HG02870 (cell line): ENCODE measurements around the gene FGF12.

Source experiments
- ATAC-seq: cut with Tn5 transposase; IDR thresholded peaks from one replicate; pipeline ENCODE4 v1.9.1; 2021; ENCODE audit warnings: mild to moderate bottlenecking, moderate library complexity; ENCODE audit not compliant: unreplicated experiment

The FGF12 gene

DNA sequence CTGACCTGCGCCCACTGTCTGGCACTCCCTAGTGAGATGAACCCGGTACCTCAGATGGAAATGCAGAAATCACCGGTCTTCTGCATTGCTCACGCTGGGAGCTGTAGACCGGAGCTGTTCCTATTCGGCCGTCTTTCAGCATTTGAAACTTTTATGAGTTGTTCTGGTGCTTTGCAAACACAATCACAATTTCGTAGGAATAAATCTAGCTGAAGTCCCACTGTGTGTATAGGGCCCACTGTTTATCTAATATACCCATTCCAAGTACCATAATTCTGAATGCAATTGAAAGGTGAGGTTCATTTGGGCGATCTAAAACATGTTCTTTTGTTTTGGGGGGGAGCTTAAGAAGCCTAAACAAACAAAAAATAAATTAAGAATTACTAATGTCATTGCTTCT is 572.1 kb downstream of the FGF12 start:
- no peak for ATAC-seq

DNA sequence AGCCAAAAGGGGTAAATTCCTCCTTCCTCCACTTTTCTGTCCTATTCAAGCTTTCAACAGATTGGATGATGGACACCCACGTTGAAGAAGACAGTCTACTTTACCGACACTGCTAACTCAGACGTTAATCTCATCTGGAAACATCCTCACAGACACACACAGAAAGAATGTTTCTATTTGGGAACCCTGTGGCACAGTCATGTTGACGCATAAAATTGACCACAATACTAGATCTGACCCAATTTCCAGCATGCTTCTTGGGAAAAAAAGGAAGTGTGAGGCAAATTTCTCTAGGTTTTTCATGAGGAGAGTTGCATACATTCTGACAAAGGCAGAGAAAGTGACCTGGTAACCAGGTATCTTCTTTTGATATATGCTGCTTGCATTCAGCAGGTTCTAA is 594.1 kb downstream of the FGF12 start:
- ATAC-seq = no peak

DNA sequence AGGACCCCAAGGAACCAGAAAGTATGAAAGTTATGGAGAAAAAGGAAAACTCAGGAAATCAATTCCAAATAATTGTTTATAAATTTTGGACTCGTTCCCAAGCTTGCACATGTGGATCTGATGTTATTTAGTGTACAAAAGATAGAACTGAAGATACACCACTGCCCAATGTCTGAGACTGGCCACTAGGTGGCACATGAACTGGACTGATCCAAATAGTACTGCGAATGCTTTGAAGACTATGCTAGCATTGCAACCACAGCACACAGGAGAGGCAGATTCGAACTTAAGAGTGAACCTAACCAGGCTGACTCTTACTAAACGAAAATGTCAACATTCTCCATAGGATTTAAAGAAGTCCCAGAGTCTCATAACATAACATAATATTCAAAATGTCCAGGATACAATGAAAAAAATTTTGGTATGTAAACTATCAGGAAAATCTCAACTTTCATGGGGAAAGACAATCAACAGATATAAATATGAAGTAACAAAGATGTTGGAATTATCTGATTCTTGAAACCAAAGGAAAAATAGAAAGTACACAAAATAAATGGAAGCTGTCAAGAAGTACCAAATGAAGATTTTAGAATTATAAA is 596.7 kb downstream of the FGF12 start:
- peak; percentile 89 for ATAC-seq

DNA sequence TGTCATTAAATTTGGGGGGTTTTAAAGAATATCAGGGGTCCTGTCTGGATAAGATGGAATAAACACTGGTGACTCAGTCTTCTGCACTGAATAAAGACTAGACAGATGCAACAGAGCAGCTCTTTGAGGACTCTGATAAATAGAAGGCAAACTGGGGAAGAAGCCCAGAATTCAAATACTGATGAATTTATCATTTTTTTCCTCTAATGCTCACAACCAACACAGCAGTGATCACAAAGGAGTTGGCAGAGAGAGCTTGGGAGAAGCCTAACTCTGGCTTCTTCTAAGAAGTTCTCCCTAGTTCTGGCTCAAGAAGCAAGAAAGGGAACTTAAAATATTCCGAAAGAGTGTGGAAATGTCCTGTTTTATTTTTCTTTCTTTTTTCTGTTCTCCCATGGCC is 597.8 kb downstream of the FGF12 start:
- ATAC-seq = no peak

DNA sequence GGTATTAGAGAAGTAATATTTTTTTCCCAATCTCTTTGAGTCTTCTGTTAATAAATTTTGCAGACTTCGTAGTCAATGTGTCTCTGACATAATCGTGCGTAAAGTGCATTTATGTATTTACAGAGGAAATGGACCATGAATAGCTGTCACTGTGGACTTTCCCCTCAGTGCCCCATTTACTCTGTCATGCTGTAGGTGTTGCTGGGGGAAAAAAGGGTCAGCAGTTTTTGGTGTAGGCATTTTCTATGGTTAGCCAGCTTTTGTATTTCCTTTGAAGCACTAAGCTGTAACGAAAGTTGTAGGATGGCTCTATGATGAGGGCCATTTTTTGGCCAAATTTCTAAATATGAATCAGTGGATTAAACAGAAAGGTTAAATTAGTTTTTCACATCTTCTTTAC is 598.4 kb downstream of the FGF12 start:
- ATAC-seq = no peak

DNA sequence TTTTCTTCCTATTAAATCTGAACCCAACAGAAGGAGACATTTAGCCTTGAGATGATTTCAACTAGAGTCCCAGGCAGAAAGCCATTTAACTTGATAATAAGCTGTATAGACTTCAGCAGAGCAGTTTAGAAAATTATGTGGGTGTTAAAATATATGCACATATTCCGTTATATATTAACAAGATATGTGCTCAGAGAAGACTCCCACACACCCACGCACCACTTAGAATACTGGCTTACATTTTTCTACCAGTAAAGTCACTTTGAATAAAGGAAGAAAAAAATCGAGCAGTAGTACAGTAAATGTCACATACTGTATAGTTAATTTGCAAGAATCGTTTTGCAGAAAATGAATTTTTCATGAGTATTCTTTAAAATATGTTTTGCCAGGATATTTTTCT is 599.3 kb downstream of the FGF12 start:
- no peak for ATAC-seq

DNA sequence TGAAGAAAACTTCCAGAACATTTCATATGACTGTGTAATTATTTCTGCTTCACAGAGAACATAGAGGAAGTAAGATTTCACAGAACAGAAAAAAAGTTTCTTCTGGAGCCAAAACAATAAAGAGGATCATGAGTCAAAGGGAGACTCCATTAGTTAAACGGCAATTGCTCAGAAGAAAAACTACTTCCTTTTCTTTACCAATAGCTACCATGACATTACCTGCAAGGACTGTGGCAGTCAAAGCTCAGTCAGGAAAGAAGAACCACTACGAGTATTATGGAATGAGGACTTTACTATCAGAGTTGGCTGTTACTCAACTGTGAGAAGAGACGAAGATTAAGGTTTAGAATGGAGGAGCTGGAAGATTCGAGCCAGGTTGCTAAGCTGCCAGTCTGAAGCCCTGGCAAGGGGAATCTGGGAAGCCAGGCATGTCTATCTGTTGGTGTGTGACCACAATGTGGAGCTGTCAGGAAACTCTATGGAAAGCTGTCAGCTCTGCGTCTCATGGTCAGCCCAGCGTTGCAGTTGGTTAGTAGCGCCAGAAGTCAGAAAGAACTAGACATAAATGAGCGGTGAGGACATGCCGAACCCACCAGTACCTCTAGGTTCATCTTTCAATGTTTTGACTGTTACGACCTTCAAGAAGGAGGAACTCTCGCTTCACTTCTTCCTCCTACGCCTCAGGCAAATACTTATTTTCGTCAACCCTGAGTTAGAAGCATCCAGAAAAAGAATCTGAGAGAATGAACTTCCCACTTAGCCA is 604.3 kb downstream of the FGF12 start:
- ATAC-seq = peak; percentile 94

DNA sequence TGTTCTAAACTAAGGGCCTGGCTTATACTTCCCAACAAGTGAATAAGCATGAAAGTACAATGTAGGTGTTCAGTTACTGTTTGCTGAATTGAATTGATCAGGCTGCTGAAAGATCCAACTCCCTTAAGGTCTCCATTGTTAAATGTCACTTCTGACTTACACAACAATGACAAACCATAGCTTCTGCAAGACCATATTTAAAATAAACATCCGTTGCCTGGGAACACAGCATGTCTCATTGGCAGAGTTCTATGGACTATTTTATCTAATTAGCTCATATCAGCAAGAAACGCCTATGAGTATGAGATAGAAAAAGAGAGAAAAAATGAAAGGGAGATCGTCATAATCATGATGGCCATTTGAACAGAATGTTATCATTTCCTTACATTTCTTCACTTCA is 605.4 kb downstream of the FGF12 start:
- ATAC-seq = no peak

DNA sequence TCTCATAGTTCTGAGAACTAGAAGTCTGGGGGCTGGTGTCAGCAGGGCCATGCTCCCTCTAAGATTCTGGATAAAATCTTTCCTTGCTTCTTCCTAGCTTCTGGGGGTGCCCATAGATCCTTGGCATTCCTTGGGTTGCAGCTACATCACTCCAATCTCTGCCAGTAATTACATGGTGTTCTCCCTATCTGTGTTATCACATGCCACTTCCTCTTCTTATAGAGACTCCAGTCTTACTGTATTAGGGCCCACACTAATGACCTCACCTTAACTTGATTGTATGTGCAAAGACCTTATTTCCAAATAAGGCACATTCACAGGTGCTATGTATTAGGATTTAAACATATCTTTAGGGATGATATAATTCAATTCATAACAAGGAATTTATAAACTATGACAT is 618.5 kb downstream of the FGF12 start:
- no peak for ATAC-seq

DNA sequence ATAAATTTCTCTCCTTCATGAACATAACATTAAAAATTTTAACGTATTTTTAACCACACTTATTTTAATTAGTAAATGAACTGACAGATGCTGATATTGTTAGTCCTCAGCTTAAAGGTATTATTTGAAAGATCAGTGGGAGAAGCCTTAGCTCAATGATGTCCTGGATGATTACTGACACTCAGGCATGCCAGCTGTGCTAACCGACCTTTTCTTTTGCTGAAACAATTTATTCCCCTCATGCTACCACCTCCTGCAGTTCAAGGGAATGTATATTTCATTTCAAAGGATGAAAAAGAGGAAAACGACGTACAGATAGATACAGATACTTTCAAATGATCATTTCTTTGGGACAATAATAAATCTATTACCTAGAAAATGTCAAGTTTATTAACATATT is 620.8 kb downstream of the FGF12 start:
- ATAC-seq = no peak

DNA sequence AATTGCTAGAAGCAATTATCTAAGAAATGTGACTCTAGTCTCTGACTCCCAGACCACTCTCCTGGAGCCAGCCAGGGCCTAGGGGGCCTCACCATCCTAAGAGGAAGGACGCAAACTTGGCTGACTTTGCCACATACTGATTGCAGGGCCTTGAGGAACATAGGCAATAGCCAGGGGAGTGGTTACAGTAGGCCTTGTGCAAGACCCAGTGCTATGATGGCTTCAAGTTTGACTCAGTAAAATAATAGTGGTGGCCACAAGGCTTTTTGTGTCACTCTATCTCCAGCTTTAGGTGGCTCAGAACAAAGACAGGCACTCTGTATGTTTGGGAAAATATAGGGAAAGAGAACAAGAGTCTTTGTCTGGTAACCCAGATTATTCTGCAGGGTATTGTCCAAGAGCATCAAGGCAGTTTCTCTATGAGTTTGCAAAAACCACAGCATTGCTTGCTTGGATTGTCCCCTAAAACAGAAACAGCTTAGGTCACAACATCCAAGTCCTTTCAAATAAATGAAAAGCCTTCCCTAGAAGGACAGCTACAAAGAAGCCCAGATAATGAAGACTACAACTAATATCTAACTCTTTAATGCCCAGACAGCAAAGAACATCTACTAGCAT is 634.8 kb downstream of the FGF12 start:
- peak; percentile 69 for ATAC-seq

DNA sequence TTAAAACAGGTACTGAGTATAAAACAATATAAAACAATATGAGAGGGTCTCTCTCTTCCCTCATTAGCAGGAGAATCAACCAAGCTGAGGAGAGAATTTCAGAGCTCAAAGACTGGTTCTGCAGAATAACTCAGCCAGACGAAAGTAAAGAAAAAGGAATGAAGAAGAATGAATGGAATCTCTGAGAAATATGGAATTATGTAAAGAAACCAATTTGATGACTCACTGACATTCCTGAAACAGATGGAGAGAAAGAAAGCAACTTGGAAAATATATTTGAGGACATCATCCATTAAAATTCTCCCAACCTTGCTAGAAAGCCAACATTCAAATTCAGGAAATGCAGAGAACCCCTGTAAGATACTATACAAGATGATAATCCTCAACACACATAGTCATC is 635.5 kb downstream of the FGF12 start:
- ATAC-seq = no peak

DNA sequence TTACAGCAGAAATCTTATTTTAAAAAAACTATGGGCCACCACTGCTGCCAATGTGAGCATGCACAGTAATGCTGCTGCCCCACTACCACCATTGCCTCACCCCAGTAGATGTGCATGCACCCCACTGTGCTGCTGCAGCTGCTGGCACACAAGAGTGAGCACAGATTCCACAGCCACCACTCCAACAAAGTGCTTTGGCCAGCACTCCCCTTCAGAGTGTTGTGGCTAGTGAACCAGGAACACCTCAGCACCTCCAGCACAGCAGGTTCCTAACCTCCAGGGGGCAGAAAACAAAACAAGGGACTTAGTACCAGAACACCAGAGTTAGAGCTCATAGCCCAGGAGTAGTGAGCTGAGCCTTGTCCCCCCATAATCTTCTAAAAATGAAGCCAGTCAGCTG is 636.8 kb downstream of the FGF12 start:
- ATAC-seq = peak; percentile 58
